Measurements from ENCODE around the gene MSMB.

The MSMB gene

DNA sequence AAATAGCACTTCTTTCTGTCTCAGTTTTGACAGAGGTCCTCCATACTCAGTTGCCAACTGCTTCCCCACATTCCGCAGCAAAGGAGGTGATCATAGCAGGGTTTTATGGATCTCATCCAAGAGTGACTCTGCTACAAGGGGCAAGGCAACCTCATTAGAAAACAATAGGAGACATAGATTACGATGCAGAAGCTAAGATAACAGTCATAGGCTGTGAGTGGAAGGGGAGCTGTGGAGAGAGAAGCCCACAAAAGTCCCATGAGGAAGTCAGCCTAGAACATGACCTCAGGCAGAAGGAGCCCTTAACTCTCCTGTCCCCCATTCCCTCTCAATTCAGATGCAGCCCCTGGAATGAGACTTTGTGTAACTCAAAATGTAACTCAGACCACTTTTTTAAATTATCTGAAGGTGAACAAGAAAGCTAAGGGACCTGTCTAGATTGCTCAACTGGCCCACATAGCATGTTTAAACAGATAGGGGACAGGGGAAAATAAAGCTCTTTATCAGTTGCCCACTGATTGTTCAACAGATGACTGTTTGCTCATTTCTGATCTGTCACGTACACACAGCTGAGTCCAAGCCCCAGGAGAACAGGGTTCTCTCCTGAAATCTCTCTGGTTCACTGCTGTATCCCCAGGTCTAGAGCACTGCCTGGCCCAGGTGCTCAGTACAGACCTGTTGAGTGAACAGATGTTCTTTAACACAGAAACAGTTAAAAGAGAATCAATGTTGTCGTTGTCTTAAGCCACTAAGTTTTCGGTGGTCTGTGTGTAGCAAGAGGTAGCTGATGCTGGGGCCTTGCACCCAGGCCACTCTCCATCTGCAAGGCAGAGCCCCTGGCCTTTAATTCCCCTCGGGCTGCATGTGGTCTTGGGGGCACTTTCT lies 14.2 kb downstream of the MSMB start:
- no peak for DNase-seq

DNA sequence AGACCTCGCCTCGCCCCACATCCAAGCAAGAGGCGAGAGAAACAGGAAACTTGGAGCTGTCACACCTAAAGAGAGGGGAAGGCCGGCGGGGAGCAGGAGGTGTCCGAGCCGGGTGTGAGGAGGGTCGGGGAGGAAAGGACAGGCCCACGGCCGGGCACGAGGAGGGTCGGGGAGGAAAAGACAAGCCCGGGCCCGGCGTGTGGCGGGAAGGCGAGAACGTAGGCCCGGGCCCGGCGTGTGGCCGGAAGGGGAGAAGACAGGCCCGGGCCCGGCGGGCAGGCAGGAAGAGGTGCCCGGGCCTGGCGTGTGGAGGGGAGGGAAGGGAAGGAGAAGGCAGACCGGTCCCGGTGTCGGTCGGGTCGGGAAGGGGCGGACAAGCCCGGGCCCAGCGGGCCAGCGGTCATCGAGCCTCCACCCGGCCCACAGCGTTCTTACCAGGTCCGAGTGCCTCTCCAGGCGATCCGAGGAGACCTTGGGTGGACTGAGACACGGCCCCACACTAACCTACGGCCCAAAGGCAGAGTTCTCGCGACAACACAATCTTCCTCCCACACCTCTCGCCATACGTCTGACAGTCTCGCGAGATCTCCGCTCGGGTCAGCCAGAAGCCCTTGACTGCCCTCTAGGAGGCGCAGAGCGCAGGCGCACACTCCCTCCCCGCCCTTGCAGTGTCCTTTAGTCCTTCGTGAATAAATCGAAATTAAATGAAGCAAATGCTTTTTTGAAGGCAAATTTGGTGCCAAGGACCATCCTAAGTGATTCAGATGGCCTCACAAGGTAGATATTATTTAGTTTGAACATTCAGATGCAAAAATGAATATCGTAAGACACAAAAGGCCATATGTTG lies 15.8 kb downstream of the MSMB start, which contains the start of gene NCOA4:
Gene NCOA4 (minus strand): TSS at position 533 of the 847 bp plus-strand sequence. CDS start 13,943 bp downstream, outside the sequence.
- DNase-seq: peak; percentile 99

DNA sequence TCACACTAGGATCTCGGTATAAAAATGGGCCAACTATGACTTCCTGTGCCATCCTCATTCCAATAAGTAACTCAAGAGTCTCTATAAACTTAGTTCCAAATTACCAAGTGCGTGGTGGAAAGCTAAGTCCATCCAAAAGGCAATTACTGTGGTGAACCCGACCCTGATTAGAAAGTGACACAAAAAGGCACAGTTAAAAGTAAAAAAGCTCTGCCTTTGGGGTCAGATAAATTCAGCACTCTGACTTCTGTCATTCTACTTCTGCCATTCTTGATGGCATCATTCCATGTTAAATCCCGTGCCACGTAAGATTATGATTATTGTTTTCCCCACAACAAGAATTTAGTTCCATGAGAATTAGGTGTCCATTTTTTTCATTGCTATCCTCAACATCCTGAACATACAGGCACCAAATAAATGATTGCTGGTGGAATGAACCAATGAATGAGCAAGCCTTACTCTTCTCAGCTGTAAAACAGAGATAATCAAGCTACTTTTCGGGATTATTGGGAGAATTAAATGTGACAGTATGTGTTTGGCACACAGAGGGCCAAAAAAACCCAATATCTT lies 16.5 kb downstream of the MSMB start:
- no peak for DNase-seq

DNA sequence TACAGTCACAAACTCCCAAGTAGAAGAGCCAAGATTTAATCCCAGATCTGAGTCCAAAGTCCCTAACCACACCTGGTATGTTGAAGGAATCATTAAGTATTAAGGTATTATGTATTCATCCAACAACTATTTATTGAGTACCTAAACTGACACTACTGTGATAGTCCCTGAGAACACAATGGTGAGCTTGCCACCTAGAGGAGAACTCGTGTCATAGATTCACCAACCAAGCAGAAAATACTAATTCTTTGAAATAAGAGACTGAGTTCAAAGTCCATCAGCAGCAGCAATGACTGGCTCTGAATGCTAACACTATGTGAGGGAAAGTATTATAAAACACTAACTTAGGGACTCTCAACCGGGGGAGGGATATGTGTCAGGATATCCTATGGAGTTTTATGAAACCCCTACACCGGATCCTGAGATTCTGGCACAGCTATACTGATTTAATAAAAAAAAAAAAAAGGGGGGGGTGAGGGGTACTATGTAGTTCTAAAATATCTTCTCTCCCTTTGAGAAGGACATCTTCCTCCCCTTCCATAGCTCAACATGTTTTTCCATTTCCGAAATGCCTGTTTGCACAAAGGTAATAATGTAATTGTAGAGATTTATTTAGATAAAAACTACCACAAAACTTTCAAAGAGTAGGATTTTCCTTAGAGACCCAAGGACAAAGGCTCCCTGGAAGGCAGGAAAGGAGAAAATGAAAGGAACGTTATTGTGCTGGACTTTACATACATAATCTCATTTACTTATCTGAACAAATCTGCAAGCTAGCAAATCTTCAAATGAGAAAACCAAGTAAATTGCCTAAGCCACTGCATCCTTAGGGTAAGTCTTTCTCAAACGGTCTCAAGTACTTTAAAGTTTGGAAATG lies 17.2 kb downstream of the MSMB start:
- peak; percentile 69 for DNase-seq

DNA sequence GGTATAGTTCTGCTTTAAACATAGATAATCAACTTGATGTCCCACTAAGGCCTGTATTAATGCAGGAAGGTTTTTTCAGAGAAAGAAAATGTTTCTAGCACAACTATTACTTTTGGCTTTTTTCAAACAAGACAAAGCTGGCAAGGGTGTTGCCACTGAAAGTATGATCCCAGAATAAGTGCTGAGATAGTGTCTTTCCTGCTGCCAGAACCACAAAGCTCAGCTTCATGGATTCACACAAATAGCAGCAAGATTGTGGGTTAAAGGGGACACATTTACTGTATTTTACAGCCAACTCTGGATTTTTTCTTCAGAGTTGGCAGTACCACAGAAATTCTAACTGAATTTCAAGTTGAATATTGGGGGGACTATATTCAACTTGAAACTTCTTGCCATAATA lies 20.0 kb downstream of the MSMB start:
- DNase-seq: no peak

DNA sequence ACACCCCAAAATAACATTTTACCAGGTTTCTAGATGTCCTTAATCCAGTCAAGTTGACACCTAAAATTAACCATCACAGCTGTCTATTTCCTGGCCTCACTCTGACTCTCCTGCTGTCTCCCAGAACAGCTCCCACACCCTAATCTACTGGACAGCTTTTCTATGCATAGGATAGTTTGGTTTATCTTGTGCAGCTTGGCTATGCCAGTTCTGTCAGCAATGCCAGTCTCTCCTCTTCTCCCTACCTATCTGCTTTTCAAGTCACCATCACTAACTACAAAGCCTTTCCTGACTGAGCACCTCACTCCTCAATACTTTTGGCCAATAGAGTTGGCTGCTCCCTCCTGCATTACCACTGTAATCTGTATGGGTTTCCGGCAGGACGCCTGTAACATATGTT lies 20.7 kb downstream of the MSMB start:
- no peak for DNase-seq

DNA sequence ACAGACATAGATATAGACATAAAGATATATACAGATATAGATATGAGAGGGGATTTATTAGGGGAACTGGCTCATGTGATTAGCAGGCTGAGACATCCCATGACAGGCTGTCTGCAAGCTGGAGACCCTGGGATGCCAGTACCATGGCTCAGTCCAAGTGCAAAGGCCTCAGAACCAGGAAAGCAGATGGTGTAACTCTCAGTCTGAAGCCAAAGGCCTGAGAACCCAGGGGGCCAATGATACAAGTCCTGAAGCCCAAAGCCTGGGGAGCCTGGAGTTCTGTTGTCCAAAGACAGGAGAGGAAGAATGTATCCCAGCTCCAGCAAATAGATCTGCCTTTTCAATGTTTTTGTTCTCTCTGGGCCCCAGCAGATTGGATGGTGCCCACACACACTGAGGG lies 21.1 kb downstream of the MSMB start:
- no peak for DNase-seq

DNA sequence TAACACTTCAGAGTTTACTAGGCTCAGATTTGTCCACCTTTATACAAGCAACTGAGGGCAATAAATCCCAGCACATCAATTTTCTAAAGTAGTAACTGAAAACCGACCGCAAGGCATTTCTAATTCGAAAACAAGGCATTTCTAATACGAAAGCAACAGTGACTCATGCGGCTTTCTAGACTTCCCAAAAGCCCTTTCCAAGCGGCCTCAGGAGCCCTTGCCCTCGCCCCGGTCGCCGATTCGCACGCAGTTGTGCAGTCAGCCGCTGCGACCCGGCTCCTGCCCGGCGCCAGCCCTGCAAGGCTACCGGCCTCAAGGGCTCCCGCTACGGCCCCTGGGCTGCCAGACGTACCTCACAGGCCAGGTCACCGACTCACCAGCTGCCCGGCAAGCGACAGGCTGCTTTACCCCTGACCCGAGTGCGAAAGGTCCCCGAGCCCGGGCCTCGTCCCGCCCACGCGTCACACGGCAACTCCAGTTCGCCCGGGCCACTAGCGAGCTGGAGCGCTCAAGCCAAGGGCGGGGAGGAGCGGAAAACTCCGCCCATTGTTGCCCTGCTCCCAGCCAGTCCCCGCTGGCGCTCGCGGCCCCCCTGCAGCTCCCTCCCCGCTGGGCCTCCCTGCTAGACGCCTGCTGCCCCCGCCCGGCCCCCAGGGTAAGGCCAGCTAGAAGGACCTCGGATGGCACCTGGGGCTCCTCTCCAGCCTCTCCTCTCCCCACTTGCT lies 22.9 kb downstream of the MSMB start:
- peak; percentile 98 for DNase-seq

DNA sequence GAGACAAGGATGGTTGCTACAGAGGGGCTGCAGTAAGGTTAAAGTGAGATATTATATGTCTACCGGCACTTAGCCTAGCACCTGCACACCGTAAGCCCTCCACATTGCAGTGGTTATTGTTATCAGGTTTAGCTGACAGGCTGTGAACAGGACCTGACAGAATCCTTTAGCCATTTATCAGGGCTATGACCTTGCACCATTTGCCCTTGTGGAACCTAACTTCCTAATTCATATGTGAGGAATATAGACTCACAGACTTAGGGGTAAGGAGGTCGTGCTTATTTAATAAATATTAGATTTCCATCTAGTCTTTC lies 25.8 kb downstream of the MSMB start:
- DNase-seq: no peak

DNA sequence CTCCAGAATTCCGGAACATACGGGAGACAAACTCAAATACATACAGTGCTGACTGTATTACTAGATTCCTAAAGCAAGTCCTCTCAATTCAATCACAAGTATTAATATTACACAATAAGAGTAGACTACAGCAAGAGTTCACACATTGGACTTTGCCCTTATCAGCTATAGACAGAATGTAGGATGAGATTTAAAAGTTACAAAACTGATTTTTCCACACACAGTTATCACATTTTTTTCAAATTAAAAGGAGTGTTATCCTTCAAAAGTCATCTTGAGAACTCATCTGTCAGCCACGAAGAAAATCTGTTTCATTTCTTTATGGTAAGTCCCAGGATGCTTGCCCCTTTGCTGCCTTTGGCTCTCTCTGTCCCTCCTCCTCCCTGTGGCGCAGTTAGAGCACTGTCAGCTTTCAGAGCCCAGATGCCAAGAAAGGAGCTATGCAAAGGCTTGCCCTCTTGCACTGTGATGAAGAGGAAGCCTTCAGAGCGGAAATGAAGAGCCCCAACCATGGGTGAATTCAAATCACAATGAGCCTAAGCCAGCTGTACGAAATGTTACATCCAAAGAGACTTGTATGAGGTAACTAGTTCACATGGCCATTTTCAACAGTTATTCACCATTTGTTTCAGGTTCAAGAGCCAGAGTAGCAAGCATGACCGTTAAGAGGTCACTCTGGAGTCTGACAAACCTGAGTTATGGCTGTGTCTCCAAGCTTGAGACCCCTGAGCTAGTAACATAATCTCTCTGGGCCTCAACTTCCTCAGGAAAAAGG lies 26.3 kb downstream of the MSMB start:
- DNase-seq: peak; percentile 82

DNA sequence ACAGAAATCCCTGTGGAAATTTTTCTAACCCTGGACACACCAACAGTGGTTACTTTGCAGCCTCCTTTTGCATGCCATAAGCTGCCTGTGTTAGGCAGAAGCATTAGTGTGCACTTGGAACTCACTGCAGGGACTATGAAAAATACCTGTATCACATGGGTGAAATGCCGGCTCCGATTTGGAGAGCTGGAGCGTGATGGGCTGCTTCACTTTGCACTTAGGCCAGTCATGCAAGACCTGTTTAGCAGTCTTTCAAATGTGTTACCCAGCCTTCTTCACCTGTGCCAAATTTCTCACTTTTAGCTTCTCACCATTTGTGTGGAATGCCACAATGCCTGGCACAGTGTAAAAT lies 26.9 kb downstream of the MSMB start:
- DNase-seq: no peak

DNA sequence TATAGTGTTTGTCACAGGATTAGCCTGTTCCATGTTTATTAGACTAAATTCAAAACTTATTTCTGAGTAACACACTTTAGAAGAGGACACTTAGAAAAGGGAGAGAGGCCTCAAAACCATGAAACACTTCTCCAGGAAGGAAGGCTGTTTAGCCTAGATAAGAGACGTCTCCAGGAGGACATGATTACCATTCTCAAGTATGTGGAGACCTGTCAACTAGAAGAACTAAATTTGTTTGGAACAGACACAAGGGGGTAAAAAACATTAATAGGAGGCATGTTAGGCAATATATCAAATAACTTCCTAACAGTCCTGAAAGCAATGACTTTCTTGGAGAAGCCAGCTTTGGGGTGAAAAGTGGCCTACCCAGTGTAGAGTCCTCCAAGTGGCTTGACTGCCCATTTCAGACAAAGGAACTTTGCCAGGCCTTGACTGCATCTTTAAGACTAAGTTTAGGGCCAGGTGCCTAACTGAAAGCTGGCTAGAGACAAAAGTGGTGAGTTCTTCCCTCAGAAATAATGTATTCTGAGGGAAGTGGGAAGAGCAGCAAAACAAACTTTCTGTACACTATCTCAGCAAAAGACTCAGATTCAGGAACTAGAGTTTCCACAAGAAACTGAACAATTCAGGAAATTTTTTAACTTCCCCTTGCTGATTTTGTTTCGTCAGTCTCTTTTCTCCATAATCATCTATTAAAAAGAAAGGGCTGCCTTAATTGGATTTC lies 27.5 kb downstream of the MSMB start:
- peak; percentile 79 for DNase-seq

DNA sequence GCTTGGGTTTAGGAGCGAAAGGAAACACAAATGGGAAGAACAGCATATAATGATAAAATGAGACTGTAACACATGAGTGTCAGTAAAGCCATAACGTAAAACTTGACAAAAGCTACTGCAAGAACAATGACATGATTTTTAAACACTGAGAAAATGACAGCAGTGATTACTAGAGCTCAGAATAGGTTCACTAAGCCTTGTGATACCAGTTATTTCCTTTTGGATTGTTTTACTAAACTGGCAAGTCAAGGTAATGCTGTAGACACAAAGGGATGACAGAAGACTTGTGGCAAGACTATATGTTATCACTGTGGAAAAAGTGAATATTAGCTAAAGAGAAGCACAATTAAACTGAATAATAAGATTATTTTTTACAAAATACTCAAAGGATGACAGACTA lies 28.3 kb downstream of the MSMB start:
- no peak for DNase-seq

DNA sequence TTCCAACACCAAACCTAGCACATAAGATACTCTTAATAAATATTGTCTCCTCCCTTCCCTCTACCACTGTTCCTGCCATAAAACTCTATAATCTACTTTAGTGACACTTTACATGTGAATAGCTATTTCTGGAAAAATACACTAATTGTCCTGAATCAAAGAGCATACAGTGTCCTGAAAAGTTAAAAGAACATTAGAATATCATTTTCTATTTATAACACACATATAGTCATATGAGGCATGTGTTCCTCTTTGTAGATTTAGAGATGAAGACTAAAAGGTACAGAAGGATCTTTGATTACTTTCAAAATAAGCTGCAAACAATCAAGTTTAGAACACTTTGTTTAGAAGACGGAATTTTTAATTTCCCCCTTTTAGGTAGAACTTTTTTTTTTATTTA lies 29.3 kb downstream of the MSMB start:
- no peak for DNase-seq

DNA sequence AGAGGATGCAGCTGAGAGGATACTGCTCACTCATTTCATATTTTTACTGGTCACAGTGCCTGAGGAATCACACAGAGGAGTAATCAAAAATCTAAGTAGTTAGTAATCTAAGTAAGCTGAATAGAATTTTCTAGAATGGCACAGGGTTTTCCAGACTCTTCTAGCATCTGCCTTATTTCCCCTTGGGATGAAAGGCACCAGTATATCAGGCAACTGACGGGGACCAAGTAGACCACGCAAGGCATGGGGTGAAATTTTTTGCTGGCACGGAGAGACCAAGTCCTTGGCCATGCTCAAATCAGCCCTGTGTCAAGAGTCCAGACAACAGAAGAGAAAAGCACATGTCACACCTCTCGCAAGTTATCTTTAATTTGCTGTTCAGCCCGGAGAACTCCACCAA lies 29.9 kb downstream of the MSMB start:
- no peak for DNase-seq

DNA sequence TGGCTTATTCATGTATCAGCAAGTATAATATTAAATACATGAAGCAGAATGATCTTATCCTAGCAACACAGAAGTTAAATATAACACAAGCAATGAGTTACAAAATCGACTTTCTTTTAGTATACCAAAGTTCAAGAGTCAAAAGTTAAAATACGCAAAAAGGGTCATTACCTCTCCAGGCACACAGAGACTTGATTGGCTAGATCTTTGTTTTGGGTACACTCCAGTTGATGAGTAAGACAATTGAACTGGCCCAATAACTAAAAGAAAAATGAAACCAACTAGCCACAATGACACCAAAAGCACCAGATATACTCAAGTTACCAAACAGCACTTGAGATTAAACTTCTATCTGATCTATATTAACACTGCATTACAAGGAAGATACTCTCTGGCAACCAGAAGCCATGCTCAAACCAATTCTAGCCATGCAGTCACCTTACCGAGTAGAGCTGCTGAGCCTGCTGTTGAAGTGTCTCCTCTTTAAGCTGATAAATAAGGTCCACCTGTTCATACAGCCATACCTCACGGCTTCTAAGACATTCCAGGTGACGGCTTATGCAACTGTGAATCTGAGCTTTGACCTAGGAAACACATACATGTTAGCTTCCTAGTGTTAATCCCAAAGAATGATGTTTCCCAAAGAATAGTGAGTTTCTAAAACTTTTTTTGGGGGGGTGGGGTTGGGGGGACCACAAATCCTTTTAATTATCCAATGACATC lies 31.2 kb downstream of the MSMB start:
- peak; percentile 50 for DNase-seq

DNA sequence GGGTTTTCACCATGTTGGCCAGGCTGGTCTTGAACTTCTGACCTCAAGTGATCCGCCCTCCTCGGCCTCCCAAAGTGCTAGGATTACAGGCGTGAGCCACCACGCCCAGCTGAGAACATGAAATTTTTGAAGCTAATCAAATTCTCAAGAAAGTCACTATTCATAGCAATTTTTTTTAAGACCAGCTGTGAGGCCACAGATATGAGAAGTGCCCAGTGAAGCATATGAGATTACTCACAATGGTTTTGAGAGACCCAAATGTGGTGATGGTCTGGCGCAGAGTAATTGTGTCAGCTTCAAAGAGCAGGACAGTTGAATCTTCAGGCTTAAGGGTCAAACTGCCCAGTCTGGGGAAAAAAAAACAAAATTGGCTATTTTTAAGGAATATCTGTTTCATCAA lies 31.9 kb downstream of the MSMB start:
- no peak for DNase-seq

DNA sequence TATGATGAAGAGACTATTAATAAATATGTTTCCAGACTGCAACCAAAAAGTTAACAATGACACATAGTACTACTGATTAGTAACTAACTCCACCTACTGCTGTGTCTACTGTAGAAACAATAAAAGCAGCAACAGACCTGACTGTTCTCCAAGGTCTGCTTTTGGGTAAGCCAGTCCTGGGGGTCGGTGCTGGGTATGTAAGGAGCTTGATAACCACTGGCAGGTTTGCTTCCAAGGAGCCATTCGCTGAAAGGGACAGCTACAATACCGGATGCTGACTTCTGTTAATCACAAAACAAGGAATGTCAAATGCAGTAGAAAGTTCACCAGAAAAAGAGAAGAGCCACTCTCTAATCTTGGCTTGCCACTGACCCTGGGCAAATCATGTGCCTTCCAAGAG lies 33.3 kb downstream of the MSMB start:
- DNase-seq: no peak

DNA sequence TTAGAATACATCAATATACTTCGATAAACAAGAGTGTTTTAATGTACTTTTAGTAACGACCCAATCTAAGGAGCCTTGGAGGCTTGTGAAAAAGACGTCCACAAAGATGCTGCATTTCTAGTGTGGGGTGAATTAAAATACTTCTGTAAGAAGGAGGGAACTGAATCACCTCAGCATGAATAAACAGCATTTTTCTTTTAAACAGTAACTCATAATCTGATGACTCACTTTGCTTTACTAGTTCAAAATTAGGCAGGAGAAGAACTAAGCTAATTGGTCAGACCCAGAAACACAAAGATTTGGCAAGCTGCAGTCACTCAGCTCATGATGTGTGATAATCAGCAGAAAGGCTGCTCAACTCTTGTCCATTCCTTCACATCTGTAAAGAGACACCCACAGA lies 39.9 kb downstream of the MSMB start:
- DNase-seq: no peak

DNA sequence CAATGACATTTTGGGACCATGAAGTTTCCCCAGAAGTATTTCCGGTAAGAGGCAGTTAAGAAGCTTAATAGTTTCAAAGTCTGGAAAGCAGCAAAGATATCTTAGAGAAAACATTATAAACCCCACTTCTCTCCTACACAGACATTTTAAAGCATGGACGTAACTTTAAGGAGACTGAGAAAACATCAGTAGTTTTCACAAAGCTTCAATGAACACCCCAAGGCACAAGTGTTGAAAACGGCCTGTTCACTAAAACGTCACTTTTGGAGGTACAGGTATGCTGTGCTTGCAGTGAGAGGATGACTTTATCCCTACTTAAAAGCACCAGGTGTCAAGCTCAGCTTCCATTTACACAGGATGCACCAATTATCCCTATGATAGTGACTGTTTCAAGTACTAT lies 40.7 kb downstream of the MSMB start:
- DNase-seq: no peak
